A549 (cell line): ENCODE data around the gene ASCC2. TPM values are rescaled to one million over a fixed set of nuclear protein-coding genes. Genes with fewer than 3 reads are reported as not detected.
"Not testable (repeated sequence)": the region's sequence is repeated elsewhere in the genome, so short reads cannot be mapped to it uniquely, and the experiment has no call there.

Source experiments
- ATAC-seq, 2 experiments: fragments of 200-7000 bp in 1 of 2; fragments of >200 bp in 1 of 2; cut with Nextera tagmentation in 1 of 2; cut with Tn5 transposase in 1 of 2; 3 replicates each; pipeline versions ENCODE4 v1.8.0 to v1.9.1; 2018 to 2020; ENCODE audit warnings: mild to moderate bottlenecking in 1 of 2, moderate library complexity in 1 of 2
- CTCF ChIA-PET: fragments of 300-600 bp; sonication (Branson Sonifier 250); formaldehyde crosslinking; extraction: SDS; loops from one replicate; lab custom pipeline; 2021; ENCODE audit warnings: antibody characterized with exemption, inconsistent platforms; lab: Yijun Ruan, JAX
- POLR2A ChIA-PET: fragments of 350-600 bp; formaldehyde crosslinking; extraction: SDS; loops from one replicate; lab custom pipeline; 2021; ENCODE audit warnings: antibody characterized with exemption, inconsistent platforms; lab: Yijun Ruan, JAX
- DNase-seq, 2 experiments: peaks; one replicate each; pipeline versions ENCODE4 v3.0.0 to v3.0.0-alpha.2; 2011 to 2016; ENCODE audit warnings: low read depth in 1 of 2, low spot score in 1 of 2
- FAIRE-seq: peaks from 2 replicates; lab custom pipeline; 2011; peaks lifted over from hg19 to GRCh38; lab: Jason Lieb, UNC
- H3K27ac ChIP-seq, 2 experiments: fragments of >200 bp; sonication (Bioruptor Twin); formaldehyde crosslinking; 3 replicates each; pipeline ENCODE4 v1.5.1; 2016 to 2017
- H3K4me1 ChIP-seq: fragments of >200 bp; sonication (Bioruptor Twin); formaldehyde crosslinking; 3 replicates; pipeline ENCODE4 v1.6.1; 2016
- H3K4me2 ChIP-seq: fragments of >200 bp; sonication (Bioruptor Twin); formaldehyde crosslinking; 3 replicates; pipeline ENCODE4 v1.6.1; 2016
- H3K4me3 ChIP-seq: fragments of >200 bp; sonication (Bioruptor Twin); formaldehyde crosslinking; 3 replicates; pipeline ENCODE4 v1.5.1; 2016
- H3K9me3 ChIP-seq: fragments of >200 bp; sonication (Bioruptor Twin); formaldehyde crosslinking; 3 replicates; pipeline ENCODE4 v1.6.1; 2016
- BCL3 ChIP-seq: fragments of >200 bp; sonication (Bioruptor Twin); formaldehyde crosslinking; IDR thresholded peaks from 3 replicates; pipeline ENCODE4 v1.6.1; 2016
- CBX8 ChIP-seq: fragments of 200-600 bp; sonication (generic); IDR thresholded peaks from 2 replicates; pipeline ENCODE4 v1.6.1; 2016
- CHD2 ChIP-seq: fragments of 150-350 bp; IDR thresholded peaks from 2 replicates; pipeline ENCODE4 v1.6.1; 2014; ENCODE audit warnings: low read length; ENCODE audit not compliant: partially characterized antibody
- CTCF ChIP-seq: fragments of >200 bp; sonication (Bioruptor Twin); formaldehyde crosslinking; IDR thresholded peaks from 3 replicates; pipeline ENCODE4 v1.5.1; 2016
- EP300 ChIP-seq, 2 experiments: fragments of >200 bp; sonication (Bioruptor Twin); formaldehyde crosslinking; IDR thresholded peaks; 2 replicates in 1 of 2; 3 replicates in 1 of 2; pipeline ENCODE4 v1.6.1; 2016 to 2017
- ESRRA ChIP-seq: fragments of 150-350 bp; IDR thresholded peaks from 2 replicates; pipeline ENCODE4 v1.6.1; 2014; ENCODE audit warnings: mild to moderate bottlenecking, low read length, borderline replicate concordance
- FOSB ChIP-seq: fragments of 250-450 bp; sonication (Bioruptor Pico); IDR thresholded peaks from 2 replicates; pipeline ENCODE4 v1.5.0; 2020; ENCODE audit warnings: mild to moderate bottlenecking, moderate library complexity
- FOSL2 ChIP-seq, 2 experiments: fragments of 450-650 bp in 1 of 2; fragments of >200 bp in 1 of 2; sonication (Bioruptor Twin) in 1 of 2; formaldehyde crosslinking; IDR thresholded peaks; 2 replicates each; pipeline versions ENCODE4 v1.5.0 to v1.6.1; 2016 to 2020; ENCODE audit warnings: mild to moderate bottlenecking in 1 of 2, moderate library complexity in 1 of 2
- HDAC2 ChIP-seq: fragments of 200-600 bp; sonication (generic); IDR thresholded peaks from 2 replicates; pipeline ENCODE4 v1.6.1; 2016
- HES2 ChIP-seq: fragments of >200 bp; sonication (Bioruptor Twin); formaldehyde crosslinking; IDR thresholded peaks from 2 replicates; pipeline ENCODE4 v1.6.1; 2016
- HEYL ChIP-seq: fragments of 250-450 bp; sonication (Bioruptor Pico); IDR thresholded peaks from 2 replicates; pipeline ENCODE4 v1.8.0; 2021; ENCODE audit warnings: mild to moderate bottlenecking, moderate library complexity
- HOXB13 ChIP-seq: fragments of 250-450 bp; sonication (Bioruptor Pico); IDR thresholded peaks from 2 replicates; pipeline ENCODE4 v1.5.0; 2020; ENCODE audit warnings: low read depth, mild to moderate bottlenecking, moderate library complexity
- JUN ChIP-seq, 2 experiments: fragments of >200 bp; sonication (Bioruptor Twin); formaldehyde crosslinking; IDR thresholded peaks; 2 replicates in 1 of 2; 3 replicates in 1 of 2; pipeline ENCODE4 v1.6.1; 2016 to 2017
- MAZ ChIP-seq: fragments of 150-350 bp; IDR thresholded peaks from 2 replicates; pipeline ENCODE4 v1.6.1; 2014; ENCODE audit warnings: antibody characterized with exemption, low read depth, low read length, borderline replicate concordance
- NFE2L2 ChIP-seq: fragments of 150-350 bp; conservative IDR thresholded peaks from 2 replicates; pipeline ENCODE4 v1.6.1; 2014; ENCODE audit warnings: low read length
- NPAS2 ChIP-seq: fragments of 250-450 bp; sonication (Bioruptor Pico); IDR thresholded peaks from 2 replicates; pipeline ENCODE4 v1.8.0; 2022; ENCODE audit warnings: mild to moderate bottlenecking, moderate library complexity, borderline replicate concordance
- NR3C1 ChIP-seq: fragments of >200 bp; sonication (Bioruptor Twin); formaldehyde crosslinking; IDR thresholded peaks from 3 replicates; pipeline ENCODE4 v1.6.1; 2017
- PBX3 ChIP-seq: IDR thresholded peaks from 2 replicates; pipeline ENCODE4 v1.6.1; 2012
- RARB ChIP-seq: fragments of 250-450 bp; sonication (Bioruptor Pico); IDR thresholded peaks from 2 replicates; pipeline ENCODE4 v1.8.0; 2021; ENCODE audit warnings: mild to moderate bottlenecking, moderate library complexity
- RFX5 ChIP-seq: fragments of 450-650 bp; IDR thresholded peaks from 2 replicates; pipeline ENCODE4 v1.7.1; 2014; ENCODE audit warnings: antibody characterized with exemption, mild to moderate bottlenecking, moderate library complexity
- RNF2 ChIP-seq: fragments of 200-600 bp; sonication (generic); IDR thresholded peaks from 2 replicates; pipeline ENCODE4 v1.6.1; 2016; ENCODE audit warnings: low read depth, mild to moderate bottlenecking, antibody characterized with exemption, moderate library complexity, borderline replicate concordance
- SREBF2 ChIP-seq: fragments of 450-650 bp; IDR thresholded peaks from 2 replicates; pipeline ENCODE4 v1.6.1; 2014; ENCODE audit warnings: mild to moderate bottlenecking, moderate library complexity
- ZC3H11A ChIP-seq: fragments of 450-650 bp; IDR thresholded peaks from 2 replicates; pipeline ENCODE4 v1.6.1; 2014; ENCODE audit warnings: antibody characterized with exemption, mild to moderate bottlenecking
- WGBS: methylation state at CpG from one replicate; pipeline ENCODE4 v1.1.6; 2017; ENCODE audit errors: missing lambda C conversion rate; 5-methylcytosine and 5-hydroxymethylcytosine counted together
- polyA plus RNA-seq, 4 experiments: library from polyadenylated mRNA; depleted of rRNA in 3 of 4; stranded (reverse); fragments of >200 nt; fragmentation: RNase III in 1 of 4; extraction: RNeasy Plus Mini Kit Qiagen cat#74134 plus additional on column Dnase treatment in 1 of 4; gene quantifications; 2 replicates in 3 of 4; 3 replicates in 1 of 4; pipeline ENCODE4 v1.2.3, GENCODE V29; 2011 to 2017

The ASCC2 gene
- polyA plus RNA-seq, 2 of the 4 experiments (the other 2 are of a cell fraction), result 27.2 to 31.6 TPM

DNA sequence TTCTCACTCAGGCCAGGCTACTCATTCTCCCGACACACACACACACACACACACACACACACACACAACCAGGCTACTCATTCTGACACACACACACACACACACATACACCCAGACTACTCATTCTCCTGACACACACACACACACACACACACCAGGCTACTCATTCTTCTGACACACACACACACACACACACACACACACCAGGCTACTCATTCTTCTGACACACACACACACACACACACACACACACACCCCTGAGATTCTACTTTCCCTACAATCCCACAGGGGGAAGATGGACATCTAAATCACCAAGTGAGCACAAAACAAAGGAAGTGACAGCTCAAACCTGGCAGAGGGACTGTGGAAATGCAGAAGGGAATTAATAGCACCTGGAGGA, 10.3 kb downstream of the ASCC2 start:
- ATAC-seq, CTCF ChIA-PET, H3K4me2 ChIP-seq, H3K4me1 ChIP-seq, DNase-seq, FAIRE-seq, H3K4me3 ChIP-seq, H3K9me3 ChIP-seq, H3K27ac ChIP-seq, POLR2A ChIA-PET: not testable (repeated sequence)
- 78% methylated on average over 1 of the region's 1 CpG for WGBS

- Histone ChIP-seq H3K9me3 (no peaks in the 10 kb centered on the region), H3K4me1 (peaks cover 5% of the 10 kb centered on the region), H3K4me3 (no peak overlapping the region), H3K4me2 (no peak overlapping the region), H3K27ac (no peak overlapping the region)
- FAIRE-seq (no peak), ATAC-seq (no peak), DNase-seq (no peak)
- ChIA-PET POLR2A (no interaction called here), CTCF (no interaction called here)
- TF ChIP-seq BCL3, result no peak
- TF ChIP-seq RARB (CRISPR knock-in tag), result no peak
- no peak for TF ChIP-seq CTCF
- TF ChIP-seq CHD2, result no peak
- TF ChIP-seq SREBF2, result no peak
- TF ChIP-seq PBX3, result no peak
- no peak for TF ChIP-seq RNF2
- no peak for TF ChIP-seq HEYL (CRISPR knock-in tag)
- no peak for TF ChIP-seq CBX8
- no peak for TF ChIP-seq NFE2L2
- TF ChIP-seq EP300 (IDR thresholded peaks at IDR 0.05), result no peak
- no peak for TF ChIP-seq ZC3H11A
- TF ChIP-seq FOSB (CRISPR knock-in tag), result no peak
- TF ChIP-seq JUN (IDR thresholded peaks at IDR 0.05), result no peak
- TF ChIP-seq HDAC2, result no peak
- TF ChIP-seq NR3C1, result no peak
- TF ChIP-seq HOXB13 (CRISPR knock-in tag), result no peak
- TF ChIP-seq MAZ, result no peak
- TF ChIP-seq FOSL2 (IDR thresholded peaks at IDR 0.05), result no peak
- no peak for TF ChIP-seq FOSL2 (CRISPR knock-in tag; IDR thresholded peaks at IDR 0.05)
- no peak for TF ChIP-seq ESRRA
- WGBS, result 95% methylated on average over 4 of the region's 4 CpGs
Measured at GRCh38 chr22:29827091-29827490, 11.0 kb downstream of the ASCC2 start.

GRCh38 chr22:29825578-29825977, 12.5 kb downstream of the ASCC2 start:
- no peaks in the 10 kb centered on the region for H3K9me3 ChIP-seq
- TF ChIP-seq NPAS2 (CRISPR knock-in tag) (no peak), HDAC2 (no peak), HES2 (no peak), RFX5 (no peak)
- H3K4me1 ChIP-seq, result peaks cover 20% of the 10 kb centered on the region
- WGBS, result 90% methylated on average over 17 of the region's 17 CpGs
- no peak overlapping the region for H3K4me2 ChIP-seq
- no peak overlapping the region for H3K4me3 ChIP-seq
- POLR2A ChIA-PET, result no interaction called here
- FAIRE-seq, result no peak
- CTCF ChIA-PET, result interaction anchor here (1.1 kb wide), 1 partner anchor 27 kb away, joined by 3 read pairs; no protein-coding TSS in a partner anchor
- no peak for ATAC-seq
- no peak overlapping the region for H3K27ac ChIP-seq
- DNase-seq, result no peak
